Endothelial cell (in vitro differentiated cells): ENCODE measurements around the gene KLHL17. TPM values are rescaled to one million over a fixed set of nuclear protein-coding genes. Genes with fewer than 3 reads are reported as not detected.

Experiments
- DNase-seq: peaks from one replicate; pipeline ENCODE4 v3.0.0; 2021; ENCODE audit warnings: low spot score
- H3K27ac Mint-ChIP-seq: one replicate; pipeline ENCODE4 v1.8.0; 2021; ENCODE audit warnings: mixed read lengths, inconsistent platforms; ENCODE audit not compliant: unreplicated experiment
- H3K27me3 Mint-ChIP-seq: one replicate; pipeline ENCODE4 v1.8.0; 2021; ENCODE audit warnings: mild to moderate bottlenecking, moderate library complexity, mixed read lengths, inconsistent platforms; ENCODE audit not compliant: unreplicated experiment
- H3K36me3 Mint-ChIP-seq: one replicate; pipeline ENCODE4 v1.8.0; 2021; ENCODE audit warnings: mild to moderate bottlenecking, low read depth, mixed read lengths, inconsistent platforms; ENCODE audit not compliant: unreplicated experiment
- H3K4me1 Mint-ChIP-seq: one replicate; pipeline ENCODE4 v1.8.0; 2021; ENCODE audit warnings: mild to moderate bottlenecking, mixed read lengths, inconsistent platforms; ENCODE audit not compliant: unreplicated experiment
- H3K4me3 Mint-ChIP-seq: one replicate; pipeline ENCODE4 v1.8.0; 2021; ENCODE audit warnings: mild to moderate bottlenecking, mixed read lengths, inconsistent platforms; ENCODE audit not compliant: unreplicated experiment
- H3K9me3 Mint-ChIP-seq: one replicate; pipeline ENCODE4 v1.8.0; 2021; ENCODE audit warnings: mixed read lengths, inconsistent platforms; ENCODE audit not compliant: unreplicated experiment
- total RNA-seq: library from RNA; stranded (reverse); fragmentation: NEBNext Ultra II Directional; extraction: Animal tissue kit (Norgen Biotek cat#: 25700); gene quantifications from one replicate; pipeline ENCODE4 v1.2.1, GENCODE V29; 2021; ENCODE audit not compliant: unreplicated experiment
- TF ChIP-seq, protein P1 (sequence below): fragments of 200-600 bp; sonication (generic); IDR thresholded peaks from one replicate; pipeline ENCODE4 v1.5.0; 2021; ENCODE audit warnings: antibody characterized with exemption; ENCODE audit not compliant: unreplicated experiment

Gene KLHL17
- total RNA-seq, 1 donor from 2014 or later: 18.7 TPM

GRCh38 chr1:932776-933602 is 27.4 kb upstream of the KLHL17 start:
- Mint-ChIP-seq H3K4me3 (no peak overlapping the region), H3K27me3 (peaks cover 18% of the 10 kb centered on the region), H3K9me3 (no peaks in the 10 kb centered on the region), H3K36me3 (no peaks in the 10 kb centered on the region), H3K4me1 (peaks cover 4% of the 10 kb centered on the region), H3K27ac (no peak overlapping the region)
- TF ChIP-seq, protein P1, sequence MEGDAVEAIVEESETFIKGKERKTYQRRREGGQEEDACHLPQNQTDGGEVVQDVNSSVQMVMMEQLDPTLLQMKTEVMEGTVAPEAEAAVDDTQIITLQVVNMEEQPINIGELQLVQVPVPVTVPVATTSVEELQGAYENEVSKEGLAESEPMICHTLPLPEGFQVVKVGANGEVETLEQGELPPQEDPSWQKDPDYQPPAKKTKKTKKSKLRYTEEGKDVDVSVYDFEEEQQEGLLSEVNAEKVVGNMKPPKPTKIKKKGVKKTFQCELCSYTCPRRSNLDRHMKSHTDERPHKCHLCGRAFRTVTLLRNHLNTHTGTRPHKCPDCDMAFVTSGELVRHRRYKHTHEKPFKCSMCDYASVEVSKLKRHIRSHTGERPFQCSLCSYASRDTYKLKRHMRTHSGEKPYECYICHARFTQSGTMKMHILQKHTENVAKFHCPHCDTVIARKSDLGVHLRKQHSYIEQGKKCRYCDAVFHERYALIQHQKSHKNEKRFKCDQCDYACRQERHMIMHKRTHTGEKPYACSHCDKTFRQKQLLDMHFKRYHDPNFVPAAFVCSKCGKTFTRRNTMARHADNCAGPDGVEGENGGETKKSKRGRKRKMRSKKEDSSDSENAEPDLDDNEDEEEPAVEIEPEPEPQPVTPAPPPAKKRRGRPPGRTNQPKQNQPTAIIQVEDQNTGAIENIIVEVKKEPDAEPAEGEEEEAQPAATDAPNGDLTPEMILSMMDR: no peak
- no peak for DNase-seq

- Mint-ChIP-seq H3K36me3 (no peaks in the 10 kb centered on the region), H3K9me3 (no peaks in the 10 kb centered on the region), H3K4me3 (no peak overlapping the region), H3K4me1 (peaks cover 4% of the 10 kb centered on the region), H3K27ac (no peak overlapping the region), H3K27me3 (peaks cover 16% of the 10 kb centered on the region)
- TF ChIP-seq, protein P1: no peak
- DNase-seq: no peak
These were observed 26.8 kb upstream of the KLHL17 start for GRCh38 chr1:933603-933940.

DNA sequence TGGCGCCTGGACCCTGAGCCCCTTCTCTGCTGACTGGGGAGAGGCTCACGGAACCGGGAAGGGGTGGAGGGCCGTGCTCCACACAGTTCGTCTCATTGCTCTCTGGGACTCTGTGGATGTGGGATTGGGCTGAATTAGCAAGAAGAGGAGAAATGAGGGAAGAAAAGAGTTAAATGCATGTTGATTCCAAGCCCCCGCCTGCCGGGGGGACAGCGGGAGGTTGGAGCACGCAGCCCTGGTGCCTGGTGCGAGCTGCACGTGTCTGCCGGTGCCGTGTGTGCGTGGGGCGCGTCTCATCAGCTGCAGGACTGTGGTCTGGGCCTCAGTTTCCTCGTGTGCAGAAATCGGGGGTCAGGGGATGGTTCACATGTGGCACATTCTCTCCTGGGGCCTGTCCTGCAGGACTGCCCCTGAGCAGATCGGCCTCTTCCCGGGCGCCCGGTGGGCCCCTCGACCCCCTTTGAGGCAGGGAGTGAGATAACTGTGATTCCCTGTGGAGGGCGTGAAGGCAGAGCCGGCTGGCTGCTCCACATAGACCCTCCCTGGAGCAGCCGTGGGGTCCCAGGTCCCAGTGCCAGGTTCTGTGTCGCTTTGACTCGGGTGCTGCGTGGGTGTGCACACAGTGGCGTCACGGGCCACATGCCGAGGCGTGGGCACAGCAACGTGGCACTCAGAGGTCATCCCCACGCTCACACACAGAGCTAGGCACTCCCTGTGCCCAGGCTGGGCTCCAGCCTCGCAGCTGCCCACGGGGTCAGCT is 25.2 kb upstream of the KLHL17 start:
- no peak overlapping the region for H3K27ac Mint-ChIP-seq
- H3K4me3 Mint-ChIP-seq: no peak overlapping the region
- TF ChIP-seq, protein P1: no peak
- no peaks in the 10 kb centered on the region for H3K9me3 Mint-ChIP-seq
- DNase-seq: no peak
- no peaks in the 10 kb centered on the region for H3K36me3 Mint-ChIP-seq
- peaks cover 4% of the 10 kb centered on the region for H3K4me1 Mint-ChIP-seq
- peaks cover 14% of the 10 kb centered on the region for H3K27me3 Mint-ChIP-seq

GRCh38 chr1:935751-936231 is 24.6 kb upstream of the KLHL17 start:
- Mint-ChIP-seq H3K36me3 (no peaks in the 10 kb centered on the region), H3K4me3 (no peak overlapping the region), H3K9me3 (no peaks in the 10 kb centered on the region), H3K27ac (no peak overlapping the region), H3K4me1 (peaks cover 4% of the 10 kb centered on the region), H3K27me3 (peaks cover 17% of the 10 kb centered on the region)
- DNase-seq: no peak
- TF ChIP-seq, protein P1: no peak
